Measurements from ENCODE around the gene SBK2. TPM values are rescaled to one million over a fixed set of nuclear protein-coding genes. Genes with fewer than 3 reads are reported as not detected.

Gene SBK2
- total and polyA plus RNA-seq, 9 of the 15 experiments (the other 6 are each of a cell fraction or from before 2014, with no cell fraction given), result not detected

DNA sequence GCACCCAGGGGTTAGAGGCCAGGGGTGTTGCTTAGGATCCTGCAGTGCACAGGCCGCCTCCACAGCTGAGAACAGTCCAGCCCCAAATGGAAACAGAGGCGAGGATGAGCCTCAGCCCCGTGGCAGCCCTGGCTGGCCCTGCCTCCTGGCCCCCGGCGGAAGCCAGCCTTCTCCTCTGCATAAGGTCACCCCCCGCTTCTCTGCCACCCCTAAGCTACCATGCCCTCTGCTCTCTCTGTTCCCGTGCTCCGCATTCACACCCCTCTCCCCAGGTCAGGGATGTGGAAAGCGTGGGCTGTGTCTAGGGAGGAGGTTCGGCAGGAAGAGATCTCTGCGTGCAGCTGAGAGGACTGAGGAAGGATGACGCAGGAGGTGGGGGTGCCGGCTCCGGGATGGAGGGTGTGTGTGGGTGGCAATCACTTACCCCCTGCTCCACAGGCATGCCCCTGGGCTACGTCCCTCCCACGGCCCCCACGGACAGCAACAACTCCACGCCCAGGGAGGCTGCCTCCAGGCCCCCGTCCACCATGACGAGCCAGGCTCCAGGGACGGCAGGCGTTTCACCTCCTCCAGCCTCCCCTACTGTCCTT is 42.7 kb downstream of the SBK2 start (continued):
- TF ChIP-seq, protein P1, sequence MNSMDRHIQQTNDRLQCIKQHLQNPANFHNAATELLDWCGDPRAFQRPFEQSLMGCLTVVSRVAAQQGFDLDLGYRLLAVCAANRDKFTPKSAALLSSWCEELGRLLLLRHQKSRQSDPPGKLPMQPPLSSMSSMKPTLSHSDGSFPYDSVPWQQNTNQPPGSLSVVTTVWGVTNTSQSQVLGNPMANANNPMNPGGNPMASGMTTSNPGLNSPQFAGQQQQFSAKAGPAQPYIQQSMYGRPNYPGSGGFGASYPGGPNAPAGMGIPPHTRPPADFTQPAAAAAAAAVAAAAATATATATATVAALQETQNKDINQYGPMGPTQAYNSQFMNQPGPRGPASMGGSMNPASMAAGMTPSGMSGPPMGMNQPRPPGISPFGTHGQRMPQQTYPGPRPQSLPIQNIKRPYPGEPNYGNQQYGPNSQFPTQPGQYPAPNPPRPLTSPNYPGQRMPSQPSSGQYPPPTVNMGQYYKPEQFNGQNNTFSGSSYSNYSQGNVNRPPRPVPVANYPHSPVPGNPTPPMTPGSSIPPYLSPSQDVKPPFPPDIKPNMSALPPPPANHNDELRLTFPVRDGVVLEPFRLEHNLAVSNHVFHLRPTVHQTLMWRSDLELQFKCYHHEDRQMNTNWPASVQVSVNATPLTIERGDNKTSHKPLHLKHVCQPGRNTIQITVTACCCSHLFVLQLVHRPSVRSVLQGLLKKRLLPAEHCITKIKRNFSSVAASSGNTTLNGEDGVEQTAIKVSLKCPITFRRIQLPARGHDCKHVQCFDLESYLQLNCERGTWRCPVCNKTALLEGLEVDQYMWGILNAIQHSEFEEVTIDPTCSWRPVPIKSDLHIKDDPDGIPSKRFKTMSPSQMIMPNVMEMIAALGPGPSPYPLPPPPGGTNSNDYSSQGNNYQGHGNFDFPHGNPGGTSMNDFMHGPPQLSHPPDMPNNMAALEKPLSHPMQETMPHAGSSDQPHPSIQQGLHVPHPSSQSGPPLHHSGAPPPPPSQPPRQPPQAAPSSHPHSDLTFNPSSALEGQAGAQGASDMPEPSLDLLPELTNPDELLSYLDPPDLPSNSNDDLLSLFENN (IDR thresholded peaks at IDR 0.05; ENCODE audit: low read depth in 2 of 2, low read length in 2 of 2), result no peak
- TF ChIP-seq, protein P2, sequence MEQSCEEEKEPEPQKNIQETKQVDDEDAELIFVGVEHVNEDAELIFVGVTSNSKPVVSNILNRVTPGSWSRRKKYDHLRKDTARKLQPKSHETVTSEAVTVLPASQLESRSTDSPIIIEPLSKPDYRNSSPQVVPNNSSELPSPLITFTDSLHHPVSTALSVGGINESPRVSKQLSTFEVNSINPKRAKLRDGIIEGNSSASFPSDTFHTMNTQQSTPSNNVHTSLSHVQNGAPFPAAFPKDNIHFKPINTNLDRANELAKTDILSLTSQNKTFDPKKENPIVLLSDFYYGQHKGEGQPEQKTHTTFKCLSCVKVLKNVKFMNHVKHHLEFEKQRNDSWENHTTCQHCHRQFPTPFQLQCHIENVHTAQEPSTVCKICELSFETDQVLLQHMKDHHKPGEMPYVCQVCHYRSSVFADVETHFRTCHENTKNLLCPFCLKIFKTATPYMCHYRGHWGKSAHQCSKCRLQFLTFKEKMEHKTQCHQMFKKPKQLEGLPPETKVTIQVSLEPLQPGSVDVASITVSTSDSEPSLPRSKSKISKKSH (CRISPR knock-in tag; IDR thresholded peaks at IDR 0.05), result no peak
- TF ChIP-seq ZNF551 (CRISPR knock-in tag; IDR thresholded peaks at IDR 0.05) (no peak), EWSR1 (IDR thresholded peaks at IDR 0.05; ENCODE audit: borderline replicate concordance, low read depth, partially characterized antibody) (no peak), PHF20 (IDR thresholded peaks at IDR 0.05; ENCODE audit: partially characterized antibody) (no peak)
- TF ChIP-seq, protein P3, sequence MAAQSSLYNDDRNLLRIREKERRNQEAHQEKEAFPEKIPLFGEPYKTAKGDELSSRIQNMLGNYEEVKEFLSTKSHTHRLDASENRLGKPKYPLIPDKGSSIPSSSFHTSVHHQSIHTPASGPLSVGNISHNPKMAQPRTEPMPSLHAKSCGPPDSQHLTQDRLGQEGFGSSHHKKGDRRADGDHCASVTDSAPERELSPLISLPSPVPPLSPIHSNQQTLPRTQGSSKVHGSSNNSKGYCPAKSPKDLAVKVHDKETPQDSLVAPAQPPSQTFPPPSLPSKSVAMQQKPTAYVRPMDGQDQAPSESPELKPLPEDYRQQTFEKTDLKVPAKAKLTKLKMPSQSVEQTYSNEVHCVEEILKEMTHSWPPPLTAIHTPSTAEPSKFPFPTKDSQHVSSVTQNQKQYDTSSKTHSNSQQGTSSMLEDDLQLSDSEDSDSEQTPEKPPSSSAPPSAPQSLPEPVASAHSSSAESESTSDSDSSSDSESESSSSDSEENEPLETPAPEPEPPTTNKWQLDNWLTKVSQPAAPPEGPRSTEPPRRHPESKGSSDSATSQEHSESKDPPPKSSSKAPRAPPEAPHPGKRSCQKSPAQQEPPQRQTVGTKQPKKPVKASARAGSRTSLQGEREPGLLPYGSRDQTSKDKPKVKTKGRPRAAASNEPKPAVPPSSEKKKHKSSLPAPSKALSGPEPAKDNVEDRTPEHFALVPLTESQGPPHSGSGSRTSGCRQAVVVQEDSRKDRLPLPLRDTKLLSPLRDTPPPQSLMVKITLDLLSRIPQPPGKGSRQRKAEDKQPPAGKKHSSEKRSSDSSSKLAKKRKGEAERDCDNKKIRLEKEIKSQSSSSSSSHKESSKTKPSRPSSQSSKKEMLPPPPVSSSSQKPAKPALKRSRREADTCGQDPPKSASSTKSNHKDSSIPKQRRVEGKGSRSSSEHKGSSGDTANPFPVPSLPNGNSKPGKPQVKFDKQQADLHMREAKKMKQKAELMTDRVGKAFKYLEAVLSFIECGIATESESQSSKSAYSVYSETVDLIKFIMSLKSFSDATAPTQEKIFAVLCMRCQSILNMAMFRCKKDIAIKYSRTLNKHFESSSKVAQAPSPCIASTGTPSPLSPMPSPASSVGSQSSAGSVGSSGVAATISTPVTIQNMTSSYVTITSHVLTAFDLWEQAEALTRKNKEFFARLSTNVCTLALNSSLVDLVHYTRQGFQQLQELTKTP (IDR thresholded peaks at IDR 0.05; ENCODE audit: low read depth in 1 of 2, partially characterized antibody in 2 of 2), result no peak
- TF ChIP-seq, protein P4, sequence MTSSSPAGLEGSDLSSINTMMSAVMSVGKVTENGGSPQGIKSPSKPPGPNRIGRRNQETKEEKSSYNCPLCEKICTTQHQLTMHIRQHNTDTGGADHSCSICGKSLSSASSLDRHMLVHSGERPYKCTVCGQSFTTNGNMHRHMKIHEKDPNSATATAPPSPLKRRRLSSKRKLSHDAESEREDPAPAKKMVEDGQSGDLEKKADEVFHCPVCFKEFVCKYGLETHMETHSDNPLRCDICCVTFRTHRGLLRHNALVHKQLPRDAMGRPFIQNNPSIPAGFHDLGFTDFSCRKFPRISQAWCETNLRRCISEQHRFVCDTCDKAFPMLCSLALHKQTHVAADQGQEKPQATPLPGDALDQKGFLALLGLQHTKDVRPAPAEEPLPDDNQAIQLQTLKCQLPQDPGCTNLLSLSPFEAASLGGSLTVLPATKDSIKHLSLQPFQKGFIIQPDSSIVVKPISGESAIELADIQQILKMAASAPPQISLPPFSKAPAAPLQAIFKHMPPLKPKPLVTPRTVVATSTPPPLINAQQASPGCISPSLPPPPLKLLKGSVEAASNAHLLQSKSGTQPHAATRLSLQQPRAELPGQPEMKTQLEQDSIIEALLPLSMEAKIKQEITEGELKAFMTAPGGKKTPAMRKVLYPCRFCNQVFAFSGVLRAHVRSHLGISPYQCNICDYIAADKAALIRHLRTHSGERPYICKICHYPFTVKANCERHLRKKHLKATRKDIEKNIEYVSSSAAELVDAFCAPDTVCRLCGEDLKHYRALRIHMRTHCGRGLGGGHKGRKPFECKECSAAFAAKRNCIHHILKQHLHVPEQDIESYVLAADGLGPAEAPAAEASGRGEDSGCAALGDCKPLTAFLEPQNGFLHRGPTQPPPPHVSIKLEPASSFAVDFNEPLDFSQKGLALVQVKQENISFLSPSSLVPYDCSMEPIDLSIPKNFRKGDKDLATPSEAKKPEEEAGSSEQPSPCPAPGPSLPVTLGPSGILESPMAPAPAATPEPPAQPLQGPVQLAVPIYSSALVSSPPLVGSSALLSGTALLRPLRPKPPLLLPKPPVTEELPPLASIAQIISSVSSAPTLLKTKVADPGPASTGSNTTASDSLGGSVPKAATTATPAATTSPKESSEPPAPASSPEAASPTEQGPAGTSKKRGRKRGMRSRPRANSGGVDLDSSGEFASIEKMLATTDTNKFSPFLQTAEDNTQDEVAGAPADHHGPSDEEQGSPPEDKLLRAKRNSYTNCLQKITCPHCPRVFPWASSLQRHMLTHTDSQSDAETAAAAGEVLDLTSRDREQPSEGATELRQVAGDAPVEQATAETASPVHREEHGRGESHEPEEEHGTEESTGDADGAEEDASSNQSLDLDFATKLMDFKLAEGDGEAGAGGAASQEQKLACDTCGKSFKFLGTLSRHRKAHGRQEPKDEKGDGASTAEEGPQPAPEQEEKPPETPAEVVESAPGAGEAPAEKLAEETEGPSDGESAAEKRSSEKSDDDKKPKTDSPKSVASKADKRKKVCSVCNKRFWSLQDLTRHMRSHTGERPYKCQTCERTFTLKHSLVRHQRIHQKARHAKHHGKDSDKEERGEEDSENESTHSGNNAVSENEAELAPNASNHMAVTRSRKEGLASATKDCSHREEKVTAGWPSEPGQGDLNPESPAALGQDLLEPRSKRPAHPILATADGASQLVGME (CRISPR knock-in tag; IDR thresholded peaks at IDR 0.05), result no peak
